GM21390 (cell line): Measurements from ENCODE around the gene APOL6.

ENCODE experiments used
- ATAC-seq: cut with Tn5 transposase; IDR thresholded peaks from one replicate; pipeline ENCODE4 v1.9.1; 2021; ENCODE audit not compliant: unreplicated experiment

Gene APOL6

GRCh38 chr22:35648066-35649025, at the start of gene APOL6:
Gene APOL6, plus strand, starts transcription at chr22:35648446. Its CDS starts 7,980 bp downstream, at chr22:35656426.
- peak; percentile 47 for ATAC-seq

GRCh38 chr22:35599364-35599763, 48.9 kb upstream of the APOL6 start:
- ATAC-seq, result no peak

GRCh38 chr22:35600476-35600875, 47.8 kb upstream of the APOL6 start:
- no peak for ATAC-seq

- ATAC-seq, result no peak
Observed at GRCh38 chr22:35601013-35601580, 47.1 kb upstream of the APOL6 start.

GRCh38 chr22:35601743-35602615, 46.3 kb upstream of the APOL6 start:
- ATAC-seq, result no peak

- ATAC-seq, result no peak
Observed at GRCh38 chr22:35604621-35605368, 43.5 kb upstream of the APOL6 start.

- ATAC-seq, result no peak
Observed at GRCh38 chr22:35605369-35605680, 42.9 kb upstream of the APOL6 start.

- no peak for ATAC-seq
Observed at GRCh38 chr22:35605851-35606481, 42.3 kb upstream of the APOL6 start.

GRCh38 chr22:35606916-35607315, 41.3 kb upstream of the APOL6 start:
- no peak for ATAC-seq

- ATAC-seq, result no peak
Observed at GRCh38 chr22:35608088-35608487, 40.2 kb upstream of the APOL6 start.

- ATAC-seq, result no peak
Observed at GRCh38 chr22:35609261-35609660, 39.0 kb upstream of the APOL6 start.

GRCh38 chr22:35609761-35610160, 38.5 kb upstream of the APOL6 start:
- ATAC-seq, result no peak

- ATAC-seq, result no peak
Observed at GRCh38 chr22:35610741-35611140, 37.5 kb upstream of the APOL6 start.

GRCh38 chr22:35611200-35611890, 36.9 kb upstream of the APOL6 start:
- no peak for ATAC-seq

- ATAC-seq, result no peak
Observed at GRCh38 chr22:35611891-35612576, 36.2 kb upstream of the APOL6 start.

GRCh38 chr22:35612903-35613302, 35.3 kb upstream of the APOL6 start:
- ATAC-seq, result no peak

GRCh38 chr22:35614404-35614803, 33.8 kb upstream of the APOL6 start:
- ATAC-seq, result no peak

- ATAC-seq, result no peak
Observed at GRCh38 chr22:35615156-35615555, 33.1 kb upstream of the APOL6 start.

GRCh38 chr22:35616043-35616442, 32.2 kb upstream of the APOL6 start:
- no peak for ATAC-seq
